ENCODE results near the gene SLC35E2B. TPM values are rescaled to one million over a fixed set of nuclear protein-coding genes. Genes with fewer than 3 reads are reported as not detected.

Gene SLC35E2B
- total and polyA plus RNA-seq, 2 of the 13 experiments (the other 11 are each of a cell fraction or from before 2014, with no cell fraction given), result 14.1 to 19.7 TPM

DNA sequence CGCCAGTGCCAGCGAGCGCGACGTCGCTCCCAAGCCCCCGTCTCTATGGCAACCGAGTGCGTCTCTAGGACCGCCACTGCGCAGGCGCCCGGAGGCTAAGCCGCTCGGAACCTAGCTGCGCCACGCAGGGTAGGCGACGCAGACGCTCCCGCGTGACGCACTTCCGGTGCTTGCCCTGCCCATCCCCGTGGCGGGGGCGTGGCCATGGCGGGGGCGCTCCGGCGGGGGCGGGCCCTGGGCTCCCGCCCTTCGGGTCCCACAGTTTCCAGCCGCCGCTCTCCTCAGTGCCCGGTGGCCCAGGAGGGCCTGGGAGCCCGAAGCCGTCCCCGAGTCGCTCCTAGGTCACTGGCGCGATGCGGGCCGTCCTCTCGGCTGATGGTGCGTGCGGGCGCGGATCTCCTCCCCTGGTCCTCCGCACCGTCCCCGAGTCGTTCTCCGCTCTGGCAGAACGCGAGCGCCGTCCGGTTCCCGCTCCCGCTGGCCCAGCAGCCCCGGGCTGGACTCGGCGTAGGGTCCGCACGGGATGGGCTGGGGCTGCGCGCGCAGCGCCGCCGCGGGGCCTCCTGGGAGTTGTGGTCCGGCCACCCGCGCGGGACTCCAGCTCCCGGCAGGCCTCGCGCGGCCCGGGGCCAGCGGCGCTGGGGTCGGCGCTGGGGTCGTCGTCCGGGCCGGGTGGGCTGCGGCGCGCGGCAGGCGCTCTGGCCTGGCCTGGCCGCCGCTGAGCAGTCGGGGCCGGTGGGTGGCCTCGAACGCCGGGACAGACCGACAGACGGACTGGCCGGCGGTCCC is 77.1 kb downstream of the SLC35E2B start, which contains the start of gene MIB2 (continued):
- TF ChIP-seq, protein P1, sequence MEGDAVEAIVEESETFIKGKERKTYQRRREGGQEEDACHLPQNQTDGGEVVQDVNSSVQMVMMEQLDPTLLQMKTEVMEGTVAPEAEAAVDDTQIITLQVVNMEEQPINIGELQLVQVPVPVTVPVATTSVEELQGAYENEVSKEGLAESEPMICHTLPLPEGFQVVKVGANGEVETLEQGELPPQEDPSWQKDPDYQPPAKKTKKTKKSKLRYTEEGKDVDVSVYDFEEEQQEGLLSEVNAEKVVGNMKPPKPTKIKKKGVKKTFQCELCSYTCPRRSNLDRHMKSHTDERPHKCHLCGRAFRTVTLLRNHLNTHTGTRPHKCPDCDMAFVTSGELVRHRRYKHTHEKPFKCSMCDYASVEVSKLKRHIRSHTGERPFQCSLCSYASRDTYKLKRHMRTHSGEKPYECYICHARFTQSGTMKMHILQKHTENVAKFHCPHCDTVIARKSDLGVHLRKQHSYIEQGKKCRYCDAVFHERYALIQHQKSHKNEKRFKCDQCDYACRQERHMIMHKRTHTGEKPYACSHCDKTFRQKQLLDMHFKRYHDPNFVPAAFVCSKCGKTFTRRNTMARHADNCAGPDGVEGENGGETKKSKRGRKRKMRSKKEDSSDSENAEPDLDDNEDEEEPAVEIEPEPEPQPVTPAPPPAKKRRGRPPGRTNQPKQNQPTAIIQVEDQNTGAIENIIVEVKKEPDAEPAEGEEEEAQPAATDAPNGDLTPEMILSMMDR (CRISPR knock-in tag; IDR thresholded peaks at IDR 0.05), result 0 out of 2 replicates have a peak, but pooled peaks have one; percentile 10
- no peak for TF ChIP-seq ZNF644 (CRISPR knock-in tag; IDR thresholded peaks at IDR 0.05; ENCODE audit: low read depth)
- TF ChIP-seq HNRNPUL1 (IDR thresholded peaks at IDR 0.05; ENCODE audit: low read depth, low read length), result no peak
- 0 out of 2 replicates have a peak, but pooled peaks have one; percentile 28 for TF ChIP-seq TOPORS (CRISPR knock-in tag; IDR thresholded peaks at IDR 0.05)
- no peak for TF ChIP-seq PPARG (CRISPR knock-in tag; conservative IDR thresholded peaks at IDR 0.05)
- no peak; the same call in 1 of the 2 replicates for TF ChIP-seq ZNF747 (CRISPR knock-in tag; IDR thresholded peaks at IDR 0.05; ENCODE audit: borderline replicate concordance)
- TF ChIP-seq ZNF207 (IDR thresholded peaks at IDR 0.05; ENCODE audit: borderline replicate concordance), result no peak
- TF ChIP-seq ETV6 (CRISPR knock-in tag; conservative IDR thresholded peaks at IDR 0.05), result 0 out of 2 replicates have a peak, but pooled peaks have one; percentile 21
- 0 out of 2 replicates have a peak, but pooled peaks have one; percentile 32 for TF ChIP-seq DZIP1 (CRISPR knock-in tag; IDR thresholded peaks at IDR 0.05)
- TF ChIP-seq HDAC2 (CRISPR knock-in tag; IDR thresholded peaks at IDR 0.05), result no peak
- peak; percentile 96 for TF ChIP-seq RFXANK (CRISPR knock-in tag; IDR thresholded peaks at IDR 0.05)
- TF ChIP-seq, protein P2, sequence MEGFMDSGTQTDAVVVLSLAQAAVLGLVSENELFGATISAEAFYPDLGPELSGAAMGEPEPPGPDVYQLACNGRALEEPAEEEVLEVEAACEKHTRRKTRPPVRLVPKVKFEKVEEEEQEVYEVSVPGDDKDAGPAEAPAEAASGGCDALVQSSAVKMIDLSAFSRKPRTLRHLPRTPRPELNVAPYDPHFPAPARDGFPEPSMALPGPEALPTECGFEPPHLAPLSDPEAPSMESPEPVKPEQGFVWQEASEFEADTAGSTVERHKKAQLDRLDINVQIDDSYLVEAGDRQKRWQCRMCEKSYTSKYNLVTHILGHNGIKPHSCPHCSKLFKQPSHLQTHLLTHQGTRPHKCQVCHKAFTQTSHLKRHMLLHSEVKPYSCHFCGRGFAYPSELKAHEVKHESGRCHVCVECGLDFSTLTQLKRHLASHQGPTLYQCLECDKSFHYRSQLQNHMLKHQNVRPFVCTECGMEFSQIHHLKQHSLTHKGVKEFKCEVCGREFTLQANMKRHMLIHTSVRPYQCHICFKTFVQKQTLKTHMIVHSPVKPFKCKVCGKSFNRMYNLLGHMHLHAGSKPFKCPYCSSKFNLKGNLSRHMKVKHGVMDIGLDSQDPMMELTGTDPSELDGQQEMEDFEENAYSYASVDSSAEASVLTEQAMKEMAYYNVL (CRISPR knock-in tag; IDR thresholded peaks at IDR 0.05; ENCODE audit: borderline replicate concordance), result no peak; the same call in 1 of the 2 replicates
- TF ChIP-seq CBX1 (IDR thresholded peaks at IDR 0.05; ENCODE audit: low read depth), result peak; percentile 64
- TF ChIP-seq BRF2 (CRISPR knock-in tag; IDR thresholded peaks at IDR 0.05), result no peak
- TF ChIP-seq SUZ12 (IDR thresholded peaks at IDR 0.05; ENCODE audit: low read depth, low read length), result peak; percentile 60
- no peak for TF ChIP-seq TSC22D2 (CRISPR knock-in tag; IDR thresholded peaks at IDR 0.05; ENCODE audit: borderline replicate concordance)
- TF ChIP-seq ZNF280D (CRISPR knock-in tag; IDR thresholded peaks at IDR 0.05), result no peak
- TF ChIP-seq POLR2G (IDR thresholded peaks at IDR 0.05; ENCODE audit: low read depth, low read length), result peak; percentile 91

All from HepG2 (cell line).